T-helper 2 cell treated with Interferon-gamma antibody and Interleukin-4, amounts not matched to agents 100 ng/mL and 5 ng/mL, for 36 hours (primary cell): ENCODE results near the gene ATP6V0D1. TPM values are rescaled to one million over a fixed set of nuclear protein-coding genes. Genes with fewer than 3 reads are reported as not detected.
"Not testable (repeated sequence)": the region's sequence is repeated elsewhere in the genome, so short reads cannot be mapped to it uniquely, and the experiment has no call there.

ENCODE experiments used
- intact Hi-C: fragments of 100-400 bp; cut with micrococcal nuclease; formaldehyde crosslinking; loops from one replicate; pipeline ENCODE4 v1.15.1; 2023
- total RNA-seq: library from RNA; stranded (reverse); gene quantifications from 2 replicates; pipeline ENCODE4 v1.2.3, GENCODE V29; 2022

Gene ATP6V0D1
- total RNA-seq, 1 donor from 2014 or later: 59.6 TPM

- intact Hi-C loops: loop anchor here (1.0 to 2.0 kb wide), 4 partner anchors 10 to 581 kb away; partner anchors contain the start of genes ATP6V0D1 and NFATC3
Observed at GRCh38 chr16:67504031-67505021, 23.4 kb upstream of the ATP6V0D1 start.

- intact Hi-C loops: no loop called here
Observed at GRCh38 chr16:67499106-67499505, 18.1 kb upstream of the ATP6V0D1 start.

GRCh38 chr16:67490335-67491096 is 9.6 kb upstream of the ATP6V0D1 start:
- intact Hi-C loops: no loop called here

GRCh38 chr16:67489401-67490083 is 8.6 kb upstream of the ATP6V0D1 start:
- intact Hi-C loops: no loop called here

GRCh38 chr16:67487561-67487960 is 6.6 kb upstream of the ATP6V0D1 start:
- intact Hi-C loops: not testable (repeated sequence)

DNA sequence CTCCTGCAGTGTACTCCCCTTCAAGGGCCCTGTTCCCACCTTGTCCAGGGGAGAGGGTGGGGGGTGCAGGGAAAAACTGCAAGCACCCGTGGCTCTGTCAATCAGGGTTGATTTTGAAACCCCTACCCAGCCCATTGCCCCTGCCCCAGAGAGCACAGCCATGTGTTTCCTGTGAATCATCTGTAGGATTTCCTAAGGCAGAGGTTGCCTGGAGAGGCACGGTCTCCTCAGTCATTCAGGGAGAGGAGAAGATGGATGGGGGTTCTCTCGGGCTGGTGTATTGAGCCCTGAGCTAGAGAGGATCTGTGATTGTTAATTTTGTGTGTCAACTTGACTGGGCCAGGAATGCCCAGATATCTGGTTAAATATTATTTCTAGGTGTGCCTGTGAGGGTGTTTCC is 5.8 kb upstream of the ATP6V0D1 start:
- intact Hi-C loops: no loop called here

DNA sequence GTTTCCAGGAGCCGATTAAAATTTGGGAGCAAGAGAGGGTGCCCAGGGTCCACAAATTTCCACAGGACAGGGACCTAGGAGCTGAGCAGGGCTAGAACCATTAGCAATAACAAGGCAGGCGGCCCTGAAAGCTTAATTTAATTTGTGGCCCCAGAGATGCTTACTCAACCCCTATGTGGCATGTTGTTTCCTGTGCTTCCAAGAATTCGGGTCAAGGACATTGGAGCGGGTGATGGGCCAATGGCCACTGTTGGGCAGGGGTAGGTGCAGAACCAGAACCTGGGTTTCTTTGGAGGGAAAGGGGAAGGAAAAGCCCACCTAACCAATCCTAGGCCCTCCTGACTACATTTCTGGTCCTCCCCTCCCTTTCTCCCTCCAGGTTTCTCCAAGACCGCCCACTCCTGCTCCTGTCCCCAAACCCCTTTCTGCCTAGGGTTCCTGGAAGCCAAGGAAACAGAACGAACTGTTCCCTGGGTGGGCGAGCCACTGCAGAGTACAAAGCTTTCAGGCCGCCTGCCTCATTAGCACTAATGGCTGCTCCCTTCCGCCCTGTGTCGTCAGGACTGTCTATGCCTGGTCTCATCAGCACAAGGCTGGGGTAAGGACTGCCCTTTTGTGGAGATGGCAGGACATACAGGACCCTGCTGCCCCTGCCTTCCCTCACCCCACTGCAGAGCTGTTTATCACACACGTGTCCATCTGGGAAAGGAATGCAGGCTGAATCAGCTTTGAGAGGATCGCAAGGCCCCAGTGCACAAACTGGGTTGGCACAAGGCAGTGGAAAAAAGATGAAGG is 3.0 kb upstream of the ATP6V0D1 start:
- intact Hi-C loops: no loop called here

DNA sequence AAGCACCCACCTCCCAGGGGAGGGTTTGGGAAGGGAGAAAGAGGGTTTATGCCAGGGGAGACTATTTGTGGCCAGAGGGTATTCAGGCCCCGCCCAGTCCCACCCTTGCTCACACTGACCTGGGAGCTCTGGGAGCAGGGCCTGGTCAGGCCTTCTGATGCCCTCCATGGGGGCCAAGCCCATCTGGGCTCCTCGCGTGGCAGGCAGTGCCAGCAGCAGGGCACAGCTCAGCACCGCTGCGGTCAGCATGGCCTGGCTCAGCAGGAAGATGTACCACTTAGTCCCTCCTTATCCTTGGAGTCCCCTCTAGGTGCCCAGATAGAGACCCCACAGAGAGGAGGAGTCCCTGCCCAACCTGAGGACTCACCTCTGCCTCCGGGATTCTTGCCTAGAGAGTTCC is 2.2 kb upstream of the ATP6V0D1 start, which contains the start of gene AGRP:
Gene AGRP (minus strand): TSS at position 398 of the 400 bp plus-strand sequence. CDS start 149 bp downstream, at position 249.
- intact Hi-C loops: no loop called here

- intact Hi-C loops: no loop called here
Observed at GRCh38 chr16:67482233-67482924, 1.4 kb upstream of the ATP6V0D1 start.

DNA sequence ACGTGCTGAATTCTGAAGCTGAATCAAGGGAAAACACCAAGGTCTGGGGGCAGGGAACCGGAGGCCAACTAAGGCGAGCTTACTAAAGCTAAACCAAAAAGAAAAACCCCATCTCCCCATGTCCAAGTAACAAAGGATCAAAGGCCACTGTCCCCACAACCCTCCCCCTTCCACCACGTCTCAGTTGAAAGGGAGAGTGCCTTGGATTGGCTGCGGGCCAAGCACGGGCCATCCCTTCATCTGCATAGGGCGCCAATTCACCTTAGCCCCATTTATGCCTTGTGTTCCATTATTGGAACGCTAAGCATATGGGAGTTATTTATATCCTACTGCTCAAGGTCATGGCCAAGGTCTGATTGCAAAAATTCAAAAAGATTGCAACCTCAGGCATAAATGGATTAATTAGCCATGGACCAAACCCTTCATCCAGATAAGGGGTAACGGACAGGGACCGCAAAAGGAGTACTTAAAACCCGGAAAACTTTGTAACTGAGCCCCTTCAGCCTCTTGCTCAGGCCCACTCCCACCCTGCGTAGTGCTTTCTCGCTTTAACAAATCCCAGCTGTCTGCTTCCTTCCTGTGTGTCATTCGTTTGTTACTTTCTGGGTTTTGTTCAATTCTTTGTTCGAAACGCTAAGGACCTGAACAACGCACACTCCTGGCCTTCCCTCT is 740 bp upstream of the ATP6V0D1 start:
- intact Hi-C loops: loop anchor here (1.0 to 2.0 kb wide), 5 partner anchors 23 to 454 kb away; partner anchors contain the start of genes ACD, CTCF and PARD6A

DNA sequence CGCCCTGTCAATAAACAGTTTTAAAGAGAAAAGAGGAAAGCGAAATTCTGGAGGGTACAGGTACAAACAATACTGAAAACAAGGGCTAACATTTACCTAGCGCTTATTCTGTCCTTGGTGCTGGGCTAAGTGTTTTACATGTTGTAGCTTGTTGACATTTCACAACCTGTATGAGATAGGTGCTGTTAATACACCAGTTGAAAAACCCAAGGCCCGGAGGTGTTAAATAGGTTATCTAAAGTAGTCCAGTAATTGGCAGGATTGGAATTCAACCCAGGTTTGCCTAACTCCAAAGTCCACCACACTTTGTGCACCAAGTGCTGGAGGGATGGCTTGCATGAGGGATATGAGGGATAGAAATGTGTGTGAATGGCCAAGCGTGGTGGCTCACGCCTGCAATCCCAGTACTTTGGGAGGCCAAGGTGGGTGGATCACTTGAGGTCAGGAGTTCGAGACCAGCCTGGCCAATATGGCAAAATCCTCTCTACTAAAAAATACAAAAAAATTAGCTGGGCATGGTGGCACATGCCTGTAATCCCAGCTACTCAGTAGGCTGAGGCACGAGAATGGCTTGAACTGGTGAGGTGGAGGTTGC is 2.9 kb downstream of the ATP6V0D1 start:
- intact Hi-C loops: no loop called here

DNA sequence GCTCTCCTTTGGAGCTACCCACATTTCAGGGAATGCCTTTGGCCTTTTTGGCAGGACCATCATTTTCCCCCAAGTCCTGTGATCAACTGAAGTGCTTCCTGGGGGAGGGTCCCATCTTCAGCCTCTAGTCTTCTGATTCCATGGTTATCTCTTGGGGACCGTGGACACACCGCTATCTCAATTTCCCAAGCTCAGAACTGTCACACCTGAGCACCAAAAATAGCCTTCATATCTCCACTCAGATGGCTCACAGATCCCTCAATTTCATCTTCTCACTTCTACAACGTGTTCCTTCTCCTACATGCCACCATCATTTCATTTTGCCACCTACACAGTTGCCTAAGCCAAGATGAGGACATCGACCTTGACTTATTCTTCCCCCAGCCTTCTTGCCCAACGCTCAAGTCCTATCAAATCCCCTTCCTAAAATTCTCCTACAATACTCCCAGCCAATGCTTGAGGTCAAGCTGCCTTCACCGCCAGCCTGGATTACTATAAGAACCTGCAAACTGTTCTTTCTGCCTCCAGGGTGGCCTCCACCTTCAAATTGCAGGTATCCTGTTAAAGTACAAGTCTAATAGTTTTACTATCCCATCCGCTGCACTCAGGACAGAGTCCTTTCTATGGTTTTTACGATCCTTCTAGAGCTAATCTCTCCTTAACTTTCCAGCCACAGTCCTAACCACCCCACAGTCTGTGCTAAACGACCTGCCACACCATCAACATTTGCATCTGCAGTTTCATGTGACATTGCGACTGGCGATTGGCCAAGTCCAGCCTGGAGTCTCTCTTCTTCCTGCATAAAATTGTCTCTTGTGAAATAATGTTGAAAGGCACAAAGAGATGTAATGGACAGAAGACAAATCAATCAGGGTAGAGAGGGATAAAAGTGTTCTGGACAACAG is 6.2 kb downstream of the ATP6V0D1 start:
- intact Hi-C loops: no loop called here

- intact Hi-C loops: no loop called here
Observed at GRCh38 chr16:67471758-67472384, 9.1 kb downstream of the ATP6V0D1 start.

- intact Hi-C loops: no loop called here
Observed at GRCh38 chr16:67470359-67470758, 10.6 kb downstream of the ATP6V0D1 start.

- intact Hi-C loops: no loop called here
Observed at GRCh38 chr16:67468731-67469130, 12.2 kb downstream of the ATP6V0D1 start.

DNA sequence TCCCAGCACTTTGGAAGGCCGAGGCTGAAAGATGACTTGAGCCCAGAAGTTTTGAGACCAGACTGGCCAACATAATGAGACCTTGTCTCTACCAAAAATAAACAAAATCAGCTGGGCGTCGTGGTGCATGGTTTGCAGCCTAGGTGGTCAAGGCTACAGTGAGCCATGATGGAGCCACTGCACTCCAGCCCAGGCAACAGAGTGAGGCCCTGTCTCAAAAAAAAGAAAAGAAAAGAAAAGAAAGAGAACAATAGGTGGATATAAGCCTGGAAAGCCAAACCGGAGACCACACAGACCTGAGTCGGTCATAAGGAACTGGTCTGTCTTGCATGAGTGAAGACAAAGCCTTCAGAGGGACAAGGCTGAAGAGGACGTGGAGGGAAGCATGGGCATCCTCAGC is 14.4 kb downstream of the ATP6V0D1 start:
- intact Hi-C loops: no loop called here

DNA sequence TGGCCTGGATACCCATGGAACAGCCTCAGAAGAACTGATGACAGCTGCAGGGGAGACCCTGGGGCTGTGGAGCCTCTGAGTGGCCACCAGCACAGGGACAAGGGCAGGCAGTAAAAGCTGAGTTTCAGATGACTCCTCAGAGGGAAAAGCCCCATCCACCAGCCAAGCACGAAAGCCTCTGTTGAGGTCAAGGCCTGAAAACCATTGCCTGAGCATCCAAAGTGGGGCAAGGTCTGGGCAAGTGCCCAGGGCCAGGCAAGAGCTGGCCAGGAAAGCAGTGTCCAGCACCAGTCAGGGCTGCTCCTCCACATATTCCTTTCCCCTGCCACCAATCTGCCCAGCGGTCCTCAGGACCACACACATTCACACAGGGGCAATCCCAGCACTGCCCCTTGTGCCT is 16.4 kb downstream of the ATP6V0D1 start:
- intact Hi-C loops: no loop called here
